ENCODE measurements around the gene BMPER. TPM values are rescaled to one million over a fixed set of nuclear protein-coding genes. Genes with fewer than 3 reads are reported as not detected.

BMPER gene
- total RNA-seq, 1 donor: 11.2 TPM

DNA sequence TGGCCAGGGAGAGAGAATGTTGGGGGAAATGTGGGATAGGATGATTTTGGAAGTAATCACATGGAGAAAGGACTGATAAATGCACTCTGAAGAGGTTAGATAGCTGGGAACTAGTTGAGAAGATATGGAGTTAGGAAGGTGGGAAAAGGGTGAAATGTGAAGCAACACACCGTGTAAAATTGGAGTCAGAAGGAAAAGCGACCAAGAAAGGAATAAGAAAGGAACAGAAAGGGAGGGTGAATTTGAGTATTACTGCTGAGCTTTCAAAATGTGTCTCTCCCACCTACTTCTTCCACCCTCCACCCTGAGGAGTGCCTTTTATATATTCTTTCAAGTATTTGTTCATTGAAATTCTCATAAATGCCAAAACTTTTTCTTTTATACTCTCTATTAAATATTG, 171.8 kb downstream of the BMPER start:
- no peak overlapping the region for H3K4me3 ChIP-seq (ENCODE audit: insufficient read depth, low read length)
- H3K79me2 ChIP-seq (ENCODE audit: insufficient read depth, low read length): no peaks in the 10 kb centered on the region
- TF ChIP-seq, protein P1, sequence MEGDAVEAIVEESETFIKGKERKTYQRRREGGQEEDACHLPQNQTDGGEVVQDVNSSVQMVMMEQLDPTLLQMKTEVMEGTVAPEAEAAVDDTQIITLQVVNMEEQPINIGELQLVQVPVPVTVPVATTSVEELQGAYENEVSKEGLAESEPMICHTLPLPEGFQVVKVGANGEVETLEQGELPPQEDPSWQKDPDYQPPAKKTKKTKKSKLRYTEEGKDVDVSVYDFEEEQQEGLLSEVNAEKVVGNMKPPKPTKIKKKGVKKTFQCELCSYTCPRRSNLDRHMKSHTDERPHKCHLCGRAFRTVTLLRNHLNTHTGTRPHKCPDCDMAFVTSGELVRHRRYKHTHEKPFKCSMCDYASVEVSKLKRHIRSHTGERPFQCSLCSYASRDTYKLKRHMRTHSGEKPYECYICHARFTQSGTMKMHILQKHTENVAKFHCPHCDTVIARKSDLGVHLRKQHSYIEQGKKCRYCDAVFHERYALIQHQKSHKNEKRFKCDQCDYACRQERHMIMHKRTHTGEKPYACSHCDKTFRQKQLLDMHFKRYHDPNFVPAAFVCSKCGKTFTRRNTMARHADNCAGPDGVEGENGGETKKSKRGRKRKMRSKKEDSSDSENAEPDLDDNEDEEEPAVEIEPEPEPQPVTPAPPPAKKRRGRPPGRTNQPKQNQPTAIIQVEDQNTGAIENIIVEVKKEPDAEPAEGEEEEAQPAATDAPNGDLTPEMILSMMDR (IDR thresholded peaks at IDR 0.05; ENCODE audit: extremely low read depth, low read depth, low read length): no peak
- H3K36me3 ChIP-seq (ENCODE audit: insufficient read depth, low read length): peaks cover 35% of the 10 kb centered on the region
- H4K20me1 ChIP-seq (ENCODE audit: insufficient read depth, low read length): no peaks in the 10 kb centered on the region
- DNase-seq (ENCODE audit: insufficient read length, low spot score, missing footprints): no peak
- no peaks in the 10 kb centered on the region for H3K27me3 ChIP-seq (ENCODE audit: insufficient read depth, low read length)
- peaks cover 17% of the 10 kb centered on the region for H3K4me1 ChIP-seq (ENCODE audit: insufficient read depth, low read length)
- H3K9me3 ChIP-seq (ENCODE audit: low read depth, low read length): no peaks in the 10 kb centered on the region
- H3K4me2 ChIP-seq (ENCODE audit: insufficient read depth, low read length): no peak overlapping the region
- peak overlapping the region; percentile 57 for H3K27ac ChIP-seq (ENCODE audit: low read depth, low read length)
- no peak overlapping the region for H2AFZ ChIP-seq (ENCODE audit: low read length)

DNA sequence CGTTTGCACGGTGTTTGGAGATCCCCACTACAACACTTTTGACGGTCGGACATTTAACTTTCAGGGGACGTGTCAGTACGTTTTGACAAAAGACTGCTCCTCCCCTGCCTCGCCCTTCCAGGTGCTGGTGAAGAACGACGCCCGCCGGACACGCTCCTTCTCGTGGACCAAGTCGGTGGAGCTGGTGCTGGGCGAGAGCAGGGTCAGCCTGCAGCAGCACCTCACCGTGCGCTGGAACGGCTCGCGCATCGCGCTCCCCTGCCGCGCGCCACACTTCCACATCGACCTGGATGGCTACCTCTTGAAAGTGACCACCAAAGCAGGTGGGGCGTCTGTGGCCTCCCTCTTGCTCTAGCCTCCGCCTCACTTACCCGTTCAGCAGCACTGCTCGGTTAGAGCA, 173.5 kb downstream of the BMPER start:
- Histone ChIP-seq H3K4me2 (ENCODE audit: insufficient read depth, low read length) (no peak overlapping the region), H2AFZ (ENCODE audit: low read length) (no peak overlapping the region), H3K27me3 (ENCODE audit: insufficient read depth, low read length) (no peaks in the 10 kb centered on the region), H3K9me3 (ENCODE audit: low read depth, low read length) (no peaks in the 10 kb centered on the region), H3K27ac (ENCODE audit: low read depth, low read length) (no peak overlapping the region), H3K4me1 (ENCODE audit: insufficient read depth, low read length) (peaks cover 17% of the 10 kb centered on the region), H3K36me3 (ENCODE audit: insufficient read depth, low read length) (peaks cover 39% of the 10 kb centered on the region), H3K79me2 (ENCODE audit: insufficient read depth, low read length) (no peaks in the 10 kb centered on the region), H4K20me1 (ENCODE audit: insufficient read depth, low read length) (no peaks in the 10 kb centered on the region), H3K4me3 (ENCODE audit: insufficient read depth, low read length) (no peak overlapping the region)
- DNase-seq (ENCODE audit: insufficient read length, low spot score, missing footprints): no peak
- TF ChIP-seq, protein P1 (IDR thresholded peaks at IDR 0.05; ENCODE audit: extremely low read depth, low read depth, low read length): no peak

DNA sequence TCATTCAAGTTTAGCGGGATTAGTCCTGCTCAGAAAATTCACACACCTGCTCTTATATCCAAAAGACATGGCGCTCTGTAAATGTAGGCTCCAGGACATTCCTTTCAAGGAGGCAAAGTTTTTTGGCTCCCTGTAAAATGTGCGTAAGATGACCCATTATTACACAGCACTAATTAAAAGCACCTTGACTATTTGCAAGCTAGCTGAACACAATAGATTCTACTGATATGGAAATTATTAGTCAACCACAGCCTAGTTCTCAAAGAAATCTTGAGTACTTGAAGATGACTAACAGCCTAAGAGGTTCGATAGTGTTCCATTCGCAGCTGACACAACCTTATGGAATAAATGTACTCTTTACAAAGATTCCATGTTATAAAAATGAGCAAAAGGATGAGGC, 175.2 kb downstream of the BMPER start:
- peaks cover 15% of the 10 kb centered on the region for H3K4me1 ChIP-seq (ENCODE audit: insufficient read depth, low read length)
- no peaks in the 10 kb centered on the region for H3K27me3 ChIP-seq (ENCODE audit: insufficient read depth, low read length)
- no peaks in the 10 kb centered on the region for H3K9me3 ChIP-seq (ENCODE audit: low read depth, low read length)
- no peak overlapping the region for H3K27ac ChIP-seq (ENCODE audit: low read depth, low read length)
- peaks cover 39% of the 10 kb centered on the region for H3K36me3 ChIP-seq (ENCODE audit: insufficient read depth, low read length)
- H4K20me1 ChIP-seq (ENCODE audit: insufficient read depth, low read length): no peaks in the 10 kb centered on the region
- TF ChIP-seq, protein P1 (IDR thresholded peaks at IDR 0.05; ENCODE audit: extremely low read depth, low read depth, low read length): no peak
- no peak overlapping the region for H3K4me3 ChIP-seq (ENCODE audit: insufficient read depth, low read length)
- no peak overlapping the region for H3K4me2 ChIP-seq (ENCODE audit: insufficient read depth, low read length)
- DNase-seq (ENCODE audit: insufficient read length, low spot score, missing footprints): peak; percentile 88
- no peaks in the 10 kb centered on the region for H3K79me2 ChIP-seq (ENCODE audit: insufficient read depth, low read length)
- H2AFZ ChIP-seq (ENCODE audit: low read length): no peak overlapping the region

DNA sequence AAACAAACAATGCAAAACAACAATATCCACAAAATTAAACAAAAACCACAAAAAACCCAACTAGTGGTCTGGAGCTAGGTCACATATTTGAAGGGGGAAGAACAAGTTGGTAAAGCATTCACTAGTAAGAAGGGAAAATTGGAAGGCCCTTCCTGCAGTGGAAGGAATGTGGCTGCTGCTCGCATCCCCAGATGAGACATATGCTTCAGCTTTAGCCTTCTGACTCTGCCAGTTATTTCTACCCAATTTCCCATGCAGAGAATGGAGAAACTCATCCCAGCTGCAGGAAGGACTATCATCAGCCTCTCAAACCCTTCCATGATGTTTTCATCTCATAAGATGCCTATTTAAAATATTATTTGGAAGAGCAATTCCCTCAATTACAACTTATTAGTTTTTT, 176.6 kb downstream of the BMPER start:
- Histone ChIP-seq H3K9me3 (ENCODE audit: low read depth, low read length) (no peaks in the 10 kb centered on the region), H3K27ac (ENCODE audit: low read depth, low read length) (no peak overlapping the region), H3K4me1 (ENCODE audit: insufficient read depth, low read length) (peaks cover 1% of the 10 kb centered on the region), H3K4me2 (ENCODE audit: insufficient read depth, low read length) (no peak overlapping the region), H4K20me1 (ENCODE audit: insufficient read depth, low read length) (no peaks in the 10 kb centered on the region), H3K79me2 (ENCODE audit: insufficient read depth, low read length) (no peaks in the 10 kb centered on the region), H3K4me3 (ENCODE audit: insufficient read depth, low read length) (no peak overlapping the region), H2AFZ (ENCODE audit: low read length) (no peak overlapping the region), H3K27me3 (ENCODE audit: insufficient read depth, low read length) (no peaks in the 10 kb centered on the region), H3K36me3 (ENCODE audit: insufficient read depth, low read length) (peaks cover 39% of the 10 kb centered on the region)
- DNase-seq (ENCODE audit: insufficient read length, low spot score, missing footprints): no peak
- TF ChIP-seq, protein P1 (IDR thresholded peaks at IDR 0.05; ENCODE audit: extremely low read depth, low read depth, low read length): no peak

Measured in osteoblast (primary cell).